ENCODE measurements around the gene P3H1. TPM values are rescaled to one million over a fixed set of nuclear protein-coding genes. Genes with fewer than 3 reads are reported as not detected.
A peak's percentile ranks its signal among the peaks of the same experiment; 100 is the strongest.

Gene P3H1
- total RNA-seq, 1 experiment from 2014 or later = 27.9 TPM

DNA sequence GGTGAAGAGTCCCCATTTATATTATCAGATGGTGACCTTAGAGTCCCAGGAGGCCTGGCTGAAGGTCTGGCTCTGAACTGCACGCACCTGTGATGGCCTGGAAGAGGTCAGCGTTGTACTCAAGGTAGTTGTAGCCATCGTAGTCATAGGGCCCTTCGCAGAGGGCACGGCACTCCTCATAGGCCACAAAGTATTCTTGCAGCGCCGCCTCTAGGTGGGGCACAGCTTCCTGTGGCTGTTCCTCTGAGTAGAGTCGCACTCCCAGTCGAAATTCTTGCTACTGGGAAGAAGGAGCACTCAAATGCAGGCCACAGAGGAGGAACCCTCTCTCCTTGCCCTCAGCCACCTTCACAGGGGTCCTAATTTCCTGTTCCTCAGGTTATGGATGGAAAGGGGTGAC lies 7.7 kb downstream of the P3H1 start:
- no peak for DNase-seq
- Mint-ChIP-seq H3K4me1 (ENCODE audit: low read depth, unreplicated experiment) (no peaks in the 10 kb centered on the region), H3K27ac (ENCODE audit: unreplicated experiment) (no peak overlapping the region), H3K27me3 (ENCODE audit: unreplicated experiment) (no peaks in the 10 kb centered on the region), H3K4me3 (ENCODE audit: low read depth, unreplicated experiment) (no peak overlapping the region), H3K9me3 (ENCODE audit: low read depth, unreplicated experiment) (no peaks in the 10 kb centered on the region), H3K36me3 (ENCODE audit: insufficient read depth, unreplicated experiment) (peaks cover 6% of the 10 kb centered on the region)
- intact Hi-C loops (cut with micrococcal nuclease; ENCODE audit: unreplicated experiment) = no loop called here
- no TSS peak for BruUV-seq (replicated peaks)
- CTCF ChIA-PET = no interaction called here
- TF ChIP-seq, protein P1, sequence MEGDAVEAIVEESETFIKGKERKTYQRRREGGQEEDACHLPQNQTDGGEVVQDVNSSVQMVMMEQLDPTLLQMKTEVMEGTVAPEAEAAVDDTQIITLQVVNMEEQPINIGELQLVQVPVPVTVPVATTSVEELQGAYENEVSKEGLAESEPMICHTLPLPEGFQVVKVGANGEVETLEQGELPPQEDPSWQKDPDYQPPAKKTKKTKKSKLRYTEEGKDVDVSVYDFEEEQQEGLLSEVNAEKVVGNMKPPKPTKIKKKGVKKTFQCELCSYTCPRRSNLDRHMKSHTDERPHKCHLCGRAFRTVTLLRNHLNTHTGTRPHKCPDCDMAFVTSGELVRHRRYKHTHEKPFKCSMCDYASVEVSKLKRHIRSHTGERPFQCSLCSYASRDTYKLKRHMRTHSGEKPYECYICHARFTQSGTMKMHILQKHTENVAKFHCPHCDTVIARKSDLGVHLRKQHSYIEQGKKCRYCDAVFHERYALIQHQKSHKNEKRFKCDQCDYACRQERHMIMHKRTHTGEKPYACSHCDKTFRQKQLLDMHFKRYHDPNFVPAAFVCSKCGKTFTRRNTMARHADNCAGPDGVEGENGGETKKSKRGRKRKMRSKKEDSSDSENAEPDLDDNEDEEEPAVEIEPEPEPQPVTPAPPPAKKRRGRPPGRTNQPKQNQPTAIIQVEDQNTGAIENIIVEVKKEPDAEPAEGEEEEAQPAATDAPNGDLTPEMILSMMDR (IDR thresholded peaks at IDR 0.05; ENCODE audit: unreplicated experiment) = no peak

DNA sequence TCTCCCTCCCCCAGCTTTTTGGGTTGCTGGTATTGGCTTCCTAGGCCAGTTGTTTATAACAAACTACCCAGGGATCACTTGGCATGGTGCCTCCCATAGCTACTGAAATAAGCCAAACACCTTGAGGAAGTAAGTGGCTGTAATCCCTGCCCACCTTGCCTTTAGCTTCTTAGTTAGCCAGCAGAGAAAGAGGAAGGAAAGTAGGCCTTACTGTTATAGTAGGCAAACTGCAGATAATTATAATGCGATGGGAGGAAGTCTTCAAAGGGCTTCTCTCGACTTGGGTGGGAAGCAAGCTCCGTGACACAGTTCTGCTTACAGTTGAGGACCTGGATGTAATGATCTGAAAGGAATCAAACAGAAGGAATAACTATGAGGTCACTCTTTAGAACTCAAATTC lies 8.2 kb downstream of the P3H1 start:
- TF ChIP-seq, protein P1 (IDR thresholded peaks at IDR 0.05; ENCODE audit: unreplicated experiment) = no peak
- Mint-ChIP-seq H3K9me3 (ENCODE audit: low read depth, unreplicated experiment) (no peaks in the 10 kb centered on the region), H3K4me3 (ENCODE audit: low read depth, unreplicated experiment) (no peak overlapping the region), H3K36me3 (ENCODE audit: insufficient read depth, unreplicated experiment) (peaks cover 6% of the 10 kb centered on the region), H3K27ac (ENCODE audit: unreplicated experiment) (no peak overlapping the region), H3K4me1 (ENCODE audit: low read depth, unreplicated experiment) (no peaks in the 10 kb centered on the region), H3K27me3 (ENCODE audit: unreplicated experiment) (no peaks in the 10 kb centered on the region)
- no peak for DNase-seq
- CTCF ChIA-PET = no interaction called here
- no TSS peak for BruUV-seq (replicated peaks)
- intact Hi-C loops (cut with micrococcal nuclease; ENCODE audit: unreplicated experiment) = no loop called here

DNA sequence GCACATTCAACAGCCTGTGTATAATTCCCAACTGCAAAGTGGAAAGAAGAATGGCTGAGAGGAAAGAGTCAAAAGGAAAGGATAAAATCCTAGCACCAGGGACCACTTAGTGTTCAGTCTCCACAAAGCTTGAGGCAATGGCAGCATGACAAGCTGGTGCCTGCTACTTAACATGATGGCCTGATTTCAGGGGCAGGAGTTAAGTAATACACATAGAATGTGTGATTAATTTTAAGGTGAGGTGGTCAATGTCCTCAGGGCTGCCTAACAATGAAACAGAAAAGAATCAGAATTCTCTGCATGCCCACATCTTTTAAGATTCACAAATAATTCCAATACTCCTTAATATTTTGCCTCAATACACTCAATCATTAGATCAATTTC lies 8.9 kb downstream of the P3H1 start:
- no peak for DNase-seq
- Mint-ChIP-seq H3K9me3 (ENCODE audit: low read depth, unreplicated experiment) (no peaks in the 10 kb centered on the region), H3K4me3 (ENCODE audit: low read depth, unreplicated experiment) (no peak overlapping the region), H3K36me3 (ENCODE audit: insufficient read depth, unreplicated experiment) (peaks cover 6% of the 10 kb centered on the region), H3K27ac (ENCODE audit: unreplicated experiment) (no peak overlapping the region), H3K4me1 (ENCODE audit: low read depth, unreplicated experiment) (no peaks in the 10 kb centered on the region), H3K27me3 (ENCODE audit: unreplicated experiment) (no peaks in the 10 kb centered on the region)
- TF ChIP-seq, protein P1 (IDR thresholded peaks at IDR 0.05; ENCODE audit: unreplicated experiment) = no peak
- no TSS peak for BruUV-seq (replicated peaks)
- CTCF ChIA-PET = no interaction called here
- intact Hi-C loops (cut with micrococcal nuclease; ENCODE audit: unreplicated experiment) = no loop called here

DNA sequence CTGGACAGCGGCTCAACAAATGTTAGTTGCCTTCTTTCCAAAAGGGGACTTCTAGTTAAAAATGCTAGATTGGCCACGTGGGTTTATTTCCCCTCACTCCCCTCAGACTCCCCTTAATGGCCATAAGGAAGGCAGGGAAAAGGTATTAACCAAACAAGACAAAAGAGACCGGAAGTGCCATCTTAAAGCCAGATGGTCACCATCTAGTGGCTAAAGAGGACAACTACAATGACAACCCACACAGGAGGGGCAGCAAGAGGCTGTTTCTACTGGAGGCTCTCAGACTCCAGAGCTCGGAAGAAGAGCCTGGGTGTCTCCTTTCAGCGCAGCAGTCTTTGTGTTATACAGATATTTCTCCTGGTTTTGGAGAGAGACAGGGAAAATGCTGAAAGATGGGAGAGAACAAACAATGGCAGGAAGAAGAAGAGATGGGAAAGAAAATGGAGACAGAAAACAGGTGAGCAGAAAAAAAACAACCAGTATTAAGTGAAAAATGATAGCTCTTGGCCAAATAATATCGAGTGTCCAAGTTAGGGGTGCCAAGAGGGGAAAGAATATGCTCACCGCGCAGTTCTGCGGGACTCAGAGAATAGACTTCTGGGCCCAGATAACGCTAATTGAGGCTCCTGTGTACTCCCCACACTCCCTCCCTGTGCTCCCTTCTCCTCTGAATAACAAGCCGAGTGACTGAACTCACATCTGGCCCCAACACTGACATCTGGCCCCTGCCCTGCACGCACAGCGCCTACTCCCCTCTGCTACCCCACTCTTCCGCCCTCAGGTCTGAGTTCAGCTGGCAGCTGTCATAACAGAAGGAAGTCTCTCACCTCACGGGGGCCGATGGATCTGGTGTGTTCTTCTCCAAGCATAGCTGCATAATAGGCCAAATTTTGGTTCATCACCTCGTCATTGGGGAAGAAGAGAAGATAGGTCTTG lies 9.6 kb downstream of the P3H1 start:
- peak; percentile 33 for DNase-seq
- peaks cover 8% of the 10 kb centered on the region for H3K36me3 Mint-ChIP-seq (ENCODE audit: insufficient read depth, unreplicated experiment)
- no peak overlapping the region for H3K27ac Mint-ChIP-seq (ENCODE audit: unreplicated experiment)

More for the DNA sequence above, 9.6 kb downstream of the P3H1 start:
- TF ChIP-seq, protein P1 (IDR thresholded peaks at IDR 0.05; ENCODE audit: unreplicated experiment) = peak; percentile 66
- no peaks in the 10 kb centered on the region for H3K9me3 Mint-ChIP-seq (ENCODE audit: low read depth, unreplicated experiment)
- H3K27me3 Mint-ChIP-seq (ENCODE audit: unreplicated experiment) = no peaks in the 10 kb centered on the region
- no peaks in the 10 kb centered on the region for H3K4me1 Mint-ChIP-seq (ENCODE audit: low read depth, unreplicated experiment)
- intact Hi-C loops (cut with micrococcal nuclease; ENCODE audit: unreplicated experiment) = no loop called here
- CTCF ChIA-PET = interaction anchor here (0.9 to 1.0 kb wide), 2 partner anchors 9 to 179 kb away, joined by 3 read pairs; no protein-coding TSS in a partner anchor
- BruUV-seq (replicated peaks) = no TSS peak
- no peak overlapping the region for H3K4me3 Mint-ChIP-seq (ENCODE audit: low read depth, unreplicated experiment)

All from Calu3 (cell line).